HG03095 (cell line): ENCODE results near the gene NOS1.
"Not testable (repeated sequence)": the region's sequence is repeated elsewhere in the genome, so short reads cannot be mapped to it uniquely, and the experiment has no call there.

Experiments used
- ATAC-seq: cut with Tn5 transposase; IDR thresholded peaks from one replicate; pipeline ENCODE4 v1.9.1; 2021; ENCODE audit warnings: moderate library complexity; ENCODE audit not compliant: unreplicated experiment

Gene NOS1

GRCh38 chr12:117279606-117280005, 81.8 kb downstream of the NOS1 start:
- ATAC-seq = no peak

GRCh38 chr12:117277875-117278274, 83.6 kb downstream of the NOS1 start:
- ATAC-seq = no peak

- ATAC-seq = no peak
Observed at GRCh38 chr12:117273091-117273490, 88.3 kb downstream of the NOS1 start.

DNA sequence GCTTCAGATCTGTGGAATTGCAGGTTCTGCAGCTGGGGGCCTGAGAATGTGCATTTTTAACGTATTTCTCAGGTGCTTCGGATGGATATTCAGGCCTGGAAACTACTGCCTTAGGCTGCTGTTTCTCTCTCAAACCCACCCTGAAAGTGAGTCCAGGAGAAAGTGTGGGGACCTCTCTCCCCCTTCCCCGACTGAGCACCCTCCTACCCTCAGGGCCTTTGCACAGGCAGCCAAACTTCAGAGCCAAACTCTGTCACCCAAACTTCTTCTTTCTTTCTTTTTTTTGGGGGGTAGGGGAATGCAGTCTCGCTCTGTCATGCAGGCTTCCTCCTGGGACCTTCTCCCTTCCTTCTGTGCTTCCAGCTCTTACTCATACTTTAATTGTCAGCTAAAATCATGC, 88.7 kb downstream of the NOS1 start:
- ATAC-seq = no peak

DNA sequence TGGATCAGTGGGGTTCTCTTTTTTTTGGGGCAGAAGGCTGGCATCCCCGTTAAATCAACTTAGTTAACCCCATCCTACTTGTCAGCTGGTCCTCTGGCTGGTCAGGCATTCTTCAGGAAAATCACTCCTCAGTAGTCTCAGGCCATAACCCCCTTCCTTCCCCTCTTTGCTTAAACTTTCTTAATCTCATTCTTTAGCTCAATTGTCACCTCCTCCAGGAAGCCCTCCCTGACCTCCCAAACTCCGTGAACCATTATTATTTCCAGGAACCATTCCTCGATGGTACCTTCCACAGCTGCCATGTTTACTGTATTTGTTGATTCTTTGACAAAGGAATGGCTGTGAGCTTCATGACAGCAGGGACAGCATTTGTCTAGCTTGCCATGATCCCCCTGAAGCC, 98.7 kb downstream of the NOS1 start:
- ATAC-seq = no peak

- ATAC-seq = no peak
Observed at GRCh38 chr12:117261247-117261646, 100.2 kb downstream of the NOS1 start.

DNA sequence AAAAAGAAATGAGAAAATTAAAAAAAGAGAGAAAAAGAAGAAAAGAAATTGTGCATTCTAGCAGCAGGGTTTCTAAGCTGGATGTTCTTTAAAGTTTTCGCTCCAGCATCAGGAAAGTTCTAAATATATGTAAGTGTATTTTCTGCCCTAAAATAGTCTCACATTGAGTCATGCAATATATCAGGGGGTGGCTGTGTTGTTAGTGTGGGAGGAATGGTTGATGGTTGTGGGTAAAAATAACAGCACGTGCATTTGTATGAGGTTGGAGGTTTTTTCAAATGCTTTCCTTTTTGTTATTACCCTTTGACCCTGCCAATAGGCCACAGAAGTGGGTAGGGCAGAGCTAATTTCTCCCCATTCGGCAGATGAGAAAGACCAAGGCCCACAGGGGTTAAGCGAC, 106.0 kb downstream of the NOS1 start:
- ATAC-seq = no peak

DNA sequence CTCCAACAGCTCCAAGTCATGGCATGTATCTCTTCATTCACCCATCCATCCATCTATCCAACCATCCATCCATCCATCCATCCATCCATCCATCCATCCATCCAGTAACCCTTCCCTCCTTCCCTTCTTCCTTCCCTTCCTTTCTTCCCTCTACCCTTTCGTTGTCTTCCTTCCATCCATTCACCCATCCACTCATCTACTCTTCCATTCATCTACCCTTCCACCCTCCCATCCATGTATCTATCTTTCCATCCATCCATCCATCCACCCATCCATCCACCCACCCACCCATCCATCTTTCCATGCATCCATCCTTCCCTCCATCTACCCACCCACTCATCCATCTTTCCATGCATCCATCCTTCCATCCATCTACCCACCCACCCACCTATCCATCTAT, 117.9 kb downstream of the NOS1 start:
- ATAC-seq = no peak

GRCh38 chr12:117241697-117242096, 119.7 kb downstream of the NOS1 start:
- no peak for ATAC-seq

DNA sequence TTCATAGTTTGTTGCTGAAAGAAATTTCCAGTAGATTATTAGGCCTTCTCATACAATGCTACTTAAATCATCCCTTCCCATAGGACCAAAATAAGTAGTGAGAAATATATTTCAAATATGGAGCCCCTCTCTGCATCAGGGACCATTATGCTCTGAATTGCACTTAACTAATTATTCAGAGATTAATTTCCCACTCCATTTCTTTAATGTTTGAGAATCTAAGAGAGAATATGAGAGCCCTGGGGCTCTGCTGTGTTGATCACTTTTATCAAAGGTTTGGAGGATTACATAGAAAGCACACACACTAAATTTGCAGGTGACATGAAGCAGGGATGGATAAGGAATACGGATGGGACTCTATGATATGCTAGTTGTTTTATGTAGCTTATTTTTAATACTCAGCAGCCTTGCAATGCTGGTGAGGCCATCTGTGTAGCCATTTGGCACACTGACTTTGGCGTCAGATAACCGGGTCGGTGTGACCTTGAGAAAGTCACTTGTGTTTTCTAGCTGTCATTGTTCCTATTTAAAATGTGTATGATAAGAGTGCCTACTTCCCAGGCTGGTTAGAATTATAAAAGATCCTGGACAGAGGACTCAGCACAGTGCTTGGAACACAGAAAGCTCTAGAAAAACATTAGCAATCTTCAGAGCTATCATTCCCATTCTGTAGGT, 121.2 kb downstream of the NOS1 start:
- ATAC-seq = no peak

DNA sequence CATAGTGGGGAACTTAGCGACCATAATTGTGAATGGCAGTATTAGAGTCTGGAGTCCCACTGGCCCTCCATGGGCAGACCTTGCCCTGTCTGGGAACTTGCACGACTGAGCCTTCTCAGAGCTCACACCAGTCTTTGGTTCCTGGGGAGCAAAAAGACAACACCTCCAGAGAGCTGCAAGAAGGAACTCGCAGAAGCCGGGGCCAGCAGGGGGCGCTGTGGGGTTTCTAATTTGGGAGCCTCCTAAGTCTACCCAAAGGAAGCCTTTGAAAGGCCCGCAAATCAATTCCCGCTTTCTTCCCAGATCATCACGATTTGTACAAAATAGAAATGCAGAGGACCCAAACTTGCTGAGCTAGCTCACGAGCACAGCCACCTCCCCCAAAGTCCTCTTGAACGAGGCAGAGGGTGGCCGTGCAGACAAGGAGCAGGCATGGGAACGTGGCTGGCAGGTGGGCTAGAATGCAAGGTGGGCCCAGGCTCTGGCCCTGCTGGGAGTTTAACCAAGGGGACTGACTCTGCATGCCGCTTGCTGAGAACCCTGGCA, 124.9 kb downstream of the NOS1 start:
- ATAC-seq = no peak

DNA sequence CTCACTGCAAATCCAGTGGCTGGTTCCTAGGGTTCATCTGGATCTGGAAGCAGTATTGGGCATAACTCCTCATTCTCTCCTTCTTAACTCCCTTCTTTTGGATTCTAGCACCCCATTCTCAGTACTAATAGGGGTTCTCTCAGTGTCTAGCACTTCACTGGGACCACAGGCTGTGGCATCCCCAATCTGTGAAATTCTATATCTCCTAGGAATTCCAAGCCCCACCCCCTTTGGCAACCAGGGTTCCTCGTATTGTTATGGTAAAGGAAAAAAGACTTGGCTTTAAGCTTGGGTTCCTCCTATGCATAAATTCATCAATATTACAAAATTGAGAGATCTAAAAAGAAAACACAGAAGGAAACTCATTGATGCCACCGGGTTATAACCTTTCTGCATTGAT, 126.2 kb downstream of the NOS1 start:
- ATAC-seq = no peak

- ATAC-seq = no peak
Observed at GRCh38 chr12:117234441-117234840, 127.0 kb downstream of the NOS1 start.

DNA sequence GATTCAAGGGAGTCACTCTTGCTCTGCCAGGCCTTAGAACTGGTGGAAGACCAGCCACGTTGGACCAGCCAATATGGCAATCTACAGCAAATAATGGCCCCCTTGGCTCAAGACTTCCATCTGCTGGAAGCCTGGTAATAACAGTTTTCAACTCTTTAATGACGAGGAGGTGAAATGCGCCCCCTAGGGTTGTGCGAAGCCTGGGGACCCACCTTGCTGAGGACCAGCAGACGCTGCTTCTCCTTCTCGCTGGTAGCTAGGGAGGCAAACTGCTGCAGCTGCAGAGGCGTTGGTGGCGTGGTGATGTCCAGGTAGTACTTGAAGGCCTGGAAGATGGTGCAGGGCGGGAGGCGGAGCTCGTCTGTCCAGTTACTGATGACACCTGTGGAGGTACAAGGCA, 129.7 kb downstream of the NOS1 start:
- no peak for ATAC-seq

DNA sequence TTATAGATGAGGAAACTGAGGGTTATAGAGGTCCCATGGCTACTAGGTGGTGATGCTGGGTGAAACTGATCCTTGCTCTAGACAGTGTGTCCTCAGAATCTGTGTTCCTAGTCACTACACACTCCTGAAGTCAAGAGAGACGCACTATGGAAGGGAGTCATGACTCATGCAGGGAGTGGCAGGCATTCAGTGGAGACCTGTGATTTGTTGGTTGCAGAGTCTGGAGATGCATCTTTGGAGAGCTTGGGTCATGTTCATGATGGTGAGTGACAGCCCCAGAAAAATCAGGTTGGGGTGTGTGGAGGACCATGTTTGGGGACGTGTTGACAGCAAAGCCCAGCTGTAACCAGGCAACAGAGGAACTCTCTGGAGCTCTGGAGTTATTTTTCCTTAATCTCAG, 133.2 kb downstream of the NOS1 start:
- no peak for ATAC-seq

GRCh38 chr12:117227000-117227653, 134.3 kb downstream of the NOS1 start:
- ATAC-seq = no peak

GRCh38 chr12:117226505-117226904, 134.9 kb downstream of the NOS1 start:
- ATAC-seq = no peak

DNA sequence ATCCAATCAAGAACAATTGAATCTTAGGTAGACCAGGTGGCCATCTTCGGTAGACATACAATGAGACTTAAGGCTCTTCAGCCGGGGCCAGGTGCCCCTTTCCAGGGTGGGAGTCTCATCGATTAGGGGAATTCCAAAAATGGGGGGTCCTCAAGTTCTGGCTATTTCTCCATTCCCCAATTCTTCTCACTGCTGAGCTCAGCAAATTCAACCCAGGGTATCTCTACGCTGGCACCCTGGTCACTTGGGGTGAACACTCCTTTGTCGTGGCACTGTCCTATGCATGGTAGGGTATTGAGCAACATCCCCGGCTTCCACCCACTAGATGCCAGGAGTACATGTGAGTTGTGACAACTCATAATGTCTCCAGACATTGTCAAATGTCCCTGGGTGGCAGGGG, 136.2 kb downstream of the NOS1 start:
- no peak for ATAC-seq

- ATAC-seq = not testable (repeated sequence)
Observed at GRCh38 chr12:117220947-117221346, 140.5 kb downstream of the NOS1 start.

DNA sequence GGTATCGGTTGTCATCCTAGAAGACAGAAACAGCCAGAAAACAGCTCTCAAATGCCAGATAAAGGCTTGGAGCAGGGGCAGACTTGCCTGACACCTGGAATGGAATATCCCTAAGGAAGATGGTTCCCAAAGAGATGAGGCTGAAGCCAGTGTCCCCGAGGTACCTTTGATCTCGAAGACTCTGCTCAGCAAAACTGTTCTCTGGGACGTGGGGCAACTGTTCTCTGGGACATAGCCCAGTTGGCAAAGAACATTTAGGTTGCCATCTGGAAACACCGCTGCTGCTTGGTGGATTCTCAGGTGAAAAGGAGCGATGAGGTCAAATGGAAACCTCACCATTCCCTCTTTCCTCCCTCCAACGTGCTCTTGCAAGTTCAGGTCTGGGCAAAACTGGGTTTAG, 143.3 kb downstream of the NOS1 start:
- ATAC-seq = no peak

DNA sequence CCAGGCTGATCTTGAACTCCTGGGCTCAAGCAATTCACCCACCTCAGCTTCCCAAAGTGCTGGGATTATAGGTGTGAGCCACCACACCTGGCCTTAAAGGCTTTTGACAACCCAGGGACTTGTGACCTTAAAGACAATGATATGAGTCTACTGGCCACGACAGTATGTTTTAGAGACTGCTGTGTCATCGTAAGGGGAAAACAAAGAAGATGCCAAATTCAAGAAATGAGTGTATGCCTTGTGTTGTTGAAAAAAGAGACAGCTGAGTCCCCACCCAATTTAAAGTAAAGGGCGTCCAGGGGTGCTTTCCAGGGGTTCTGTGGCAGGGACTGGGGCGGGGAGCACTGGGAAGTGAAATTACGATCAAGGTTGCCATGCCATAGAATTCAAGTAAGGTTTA, 144.7 kb downstream of the NOS1 start:
- no peak for ATAC-seq

DNA sequence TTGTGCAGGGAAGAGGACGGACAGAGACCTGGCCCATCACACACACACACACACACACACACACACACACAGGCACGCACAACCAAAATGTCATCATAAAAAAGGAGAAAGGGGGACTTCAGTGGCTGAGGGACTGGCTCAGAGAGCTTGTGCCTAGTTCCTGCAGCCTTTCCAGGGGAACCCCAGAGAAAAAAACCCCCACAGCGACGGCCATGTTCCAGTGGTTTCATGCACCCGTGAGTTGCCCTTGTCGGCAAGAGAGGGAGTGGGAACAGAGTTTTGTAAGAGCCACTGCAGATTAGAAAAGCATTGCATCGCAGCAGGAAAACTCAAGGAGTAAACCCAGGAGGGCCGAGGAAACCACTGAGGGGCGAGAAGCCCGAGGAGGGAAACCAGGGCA, 146.6 kb downstream of the NOS1 start:
- ATAC-seq = no peak
